HEK293 (cell line): ENCODE results near the gene WWOX.

Source experiments
- GLI4 ChIP-seq: fragments of 450-650 bp; formaldehyde crosslinking; IDR thresholded peaks from 2 replicates; pipeline ENCODE4 v1.5.1; 2016; ENCODE audit warnings: missing biosample characterization, missing genetic modification characterization
- KLF1 ChIP-seq: fragments of 450-650 bp; formaldehyde crosslinking; IDR thresholded peaks from 2 replicates; pipeline ENCODE4 v1.5.1; 2016; ENCODE audit warnings: missing biosample characterization, missing genetic modification characterization
- OSR2 ChIP-seq: fragments of 450-650 bp; formaldehyde crosslinking; IDR thresholded peaks from 2 replicates; pipeline ENCODE4 v1.5.1; 2016; ENCODE audit warnings: missing biosample characterization, missing genetic modification characterization
- ZBTB1 ChIP-seq: fragments of 450-650 bp; formaldehyde crosslinking; IDR thresholded peaks from 2 replicates; pipeline ENCODE4 v1.5.1; 2016; ENCODE audit warnings: missing biosample characterization, missing genetic modification characterization
- ZBTB7A ChIP-seq: fragments of 450-650 bp; formaldehyde crosslinking; IDR thresholded peaks from 2 replicates; pipeline ENCODE4 v1.5.1; 2016; ENCODE audit warnings: low read depth, missing biosample characterization, missing genetic modification characterization
- ZEB2 ChIP-seq: fragments of 450-650 bp; formaldehyde crosslinking; IDR thresholded peaks from 2 replicates; pipeline ENCODE4 v1.5.1; 2016; ENCODE audit warnings: missing biosample characterization, missing genetic modification characterization
- ZNF112 ChIP-seq: fragments of 450-650 bp; formaldehyde crosslinking; IDR thresholded peaks from 2 replicates; pipeline ENCODE4 v1.5.0; 2017; ENCODE audit warnings: missing biosample characterization, missing genetic modification characterization
- ZNF138 ChIP-seq: fragments of 450-650 bp; formaldehyde crosslinking; IDR thresholded peaks from 2 replicates; pipeline ENCODE4 v1.5.1; 2016; ENCODE audit warnings: missing biosample characterization, missing genetic modification characterization, borderline replicate concordance
- ZNF140 ChIP-seq: fragments of 450-650 bp; formaldehyde crosslinking; IDR thresholded peaks from 2 replicates; pipeline ENCODE4 v1.5.1; 2016; ENCODE audit warnings: missing biosample characterization, missing genetic modification characterization
- ZNF148 ChIP-seq: fragments of 450-650 bp; formaldehyde crosslinking; IDR thresholded peaks from 2 replicates; pipeline ENCODE4 v1.5.0; 2017; ENCODE audit warnings: missing biosample characterization, missing genetic modification characterization, borderline replicate concordance
- ZNF16 ChIP-seq: fragments of 450-650 bp; formaldehyde crosslinking; IDR thresholded peaks from 2 replicates; pipeline ENCODE4 v1.5.1; 2016; ENCODE audit warnings: low read depth, missing biosample characterization, missing genetic modification characterization
- ZNF223 ChIP-seq: fragments of 450-650 bp; formaldehyde crosslinking; IDR thresholded peaks from 2 replicates; pipeline ENCODE4 v1.5.1; 2016; ENCODE audit warnings: missing biosample characterization, missing genetic modification characterization
- ZNF24 ChIP-seq: fragments of 450-650 bp; formaldehyde crosslinking; IDR thresholded peaks from 2 replicates; pipeline ENCODE4 v1.5.1; 2016; ENCODE audit warnings: missing biosample characterization, missing genetic modification characterization
- ZNF350 ChIP-seq: fragments of 450-650 bp; formaldehyde crosslinking; IDR thresholded peaks from 2 replicates; pipeline ENCODE4 v1.5.0; 2017; ENCODE audit warnings: missing biosample characterization, mild to moderate bottlenecking, missing genetic modification characterization
- ZNF354C ChIP-seq: fragments of 450-650 bp; formaldehyde crosslinking; IDR thresholded peaks from 2 replicates; pipeline ENCODE4 v1.5.1; 2016; ENCODE audit warnings: missing biosample characterization, missing genetic modification characterization, low read depth, borderline replicate concordance
- ZNF558 ChIP-seq: fragments of 450-650 bp; formaldehyde crosslinking; IDR thresholded peaks from 2 replicates; pipeline ENCODE4 v1.5.1; 2016; ENCODE audit warnings: missing biosample characterization, missing genetic modification characterization
- ZNF623 ChIP-seq: fragments of 450-650 bp; formaldehyde crosslinking; IDR thresholded peaks from 2 replicates; pipeline ENCODE4 v1.5.1; 2016; ENCODE audit warnings: missing biosample characterization, missing genetic modification characterization
- ZNF701 ChIP-seq: fragments of 450-650 bp; formaldehyde crosslinking; IDR thresholded peaks from 2 replicates; pipeline ENCODE4 v1.5.1; 2016; ENCODE audit warnings: missing biosample characterization, missing genetic modification characterization
- TF ChIP-seq, protein P1 (sequence below): fragments of 450-650 bp; formaldehyde crosslinking; conservative IDR thresholded peaks from 2 replicates; pipeline ENCODE4 v1.5.1; 2016; ENCODE audit warnings: low read depth, missing biosample characterization, missing genetic modification characterization
- TF ChIP-seq, protein P2 (sequence below): fragments of 450-650 bp; formaldehyde crosslinking; IDR thresholded peaks from 2 replicates; pipeline ENCODE4 v1.5.1; 2016; ENCODE audit warnings: missing biosample characterization, missing genetic modification characterization, borderline replicate concordance
- TF ChIP-seq, protein P3 (sequence below): sonication (generic); formaldehyde crosslinking; IDR thresholded peaks from 2 replicates; pipeline ENCODE4 v1.8.1; 2022; ENCODE audit warnings: mild to moderate bottlenecking, moderate library complexity, missing genetic modification reagents
- TF ChIP-seq, protein P4 (sequence below): fragments of 450-650 bp; formaldehyde crosslinking; IDR thresholded peaks from 2 replicates; pipeline ENCODE4 v1.5.1; 2016; ENCODE audit warnings: missing biosample characterization, missing genetic modification characterization
- TF ChIP-seq, protein P5 (sequence below): fragments of 450-650 bp; formaldehyde crosslinking; IDR thresholded peaks from 2 replicates; pipeline ENCODE4 v1.5.1; 2016; ENCODE audit warnings: missing biosample characterization, missing genetic modification characterization

WWOX gene

DNA sequence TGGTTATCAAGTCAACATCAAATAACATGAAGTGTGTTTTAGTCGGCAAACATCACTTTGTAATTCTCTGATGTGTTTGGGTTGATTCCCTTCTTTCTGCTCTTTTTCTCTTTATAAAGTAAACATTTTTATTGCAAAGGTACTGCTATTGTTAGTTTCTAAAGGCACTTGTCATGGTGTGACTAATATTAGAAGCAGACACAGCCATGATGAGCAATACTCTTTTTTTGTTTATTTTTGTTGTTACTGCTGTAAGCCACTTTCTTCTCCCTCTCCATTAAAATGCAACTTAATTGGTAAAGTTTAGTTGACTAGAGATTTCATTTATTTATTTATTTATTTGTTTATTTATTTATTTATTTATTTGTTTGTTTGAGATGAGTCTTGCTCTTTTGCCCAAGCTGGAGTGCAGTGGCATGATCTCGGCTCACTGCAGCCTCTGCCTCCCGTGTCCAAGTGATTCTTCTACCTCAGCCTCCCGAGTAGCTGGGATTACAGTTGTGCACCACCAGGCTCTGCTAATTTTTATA is 424.7 kb downstream of the WWOX start (continued):
- TF ChIP-seq, protein P1, sequence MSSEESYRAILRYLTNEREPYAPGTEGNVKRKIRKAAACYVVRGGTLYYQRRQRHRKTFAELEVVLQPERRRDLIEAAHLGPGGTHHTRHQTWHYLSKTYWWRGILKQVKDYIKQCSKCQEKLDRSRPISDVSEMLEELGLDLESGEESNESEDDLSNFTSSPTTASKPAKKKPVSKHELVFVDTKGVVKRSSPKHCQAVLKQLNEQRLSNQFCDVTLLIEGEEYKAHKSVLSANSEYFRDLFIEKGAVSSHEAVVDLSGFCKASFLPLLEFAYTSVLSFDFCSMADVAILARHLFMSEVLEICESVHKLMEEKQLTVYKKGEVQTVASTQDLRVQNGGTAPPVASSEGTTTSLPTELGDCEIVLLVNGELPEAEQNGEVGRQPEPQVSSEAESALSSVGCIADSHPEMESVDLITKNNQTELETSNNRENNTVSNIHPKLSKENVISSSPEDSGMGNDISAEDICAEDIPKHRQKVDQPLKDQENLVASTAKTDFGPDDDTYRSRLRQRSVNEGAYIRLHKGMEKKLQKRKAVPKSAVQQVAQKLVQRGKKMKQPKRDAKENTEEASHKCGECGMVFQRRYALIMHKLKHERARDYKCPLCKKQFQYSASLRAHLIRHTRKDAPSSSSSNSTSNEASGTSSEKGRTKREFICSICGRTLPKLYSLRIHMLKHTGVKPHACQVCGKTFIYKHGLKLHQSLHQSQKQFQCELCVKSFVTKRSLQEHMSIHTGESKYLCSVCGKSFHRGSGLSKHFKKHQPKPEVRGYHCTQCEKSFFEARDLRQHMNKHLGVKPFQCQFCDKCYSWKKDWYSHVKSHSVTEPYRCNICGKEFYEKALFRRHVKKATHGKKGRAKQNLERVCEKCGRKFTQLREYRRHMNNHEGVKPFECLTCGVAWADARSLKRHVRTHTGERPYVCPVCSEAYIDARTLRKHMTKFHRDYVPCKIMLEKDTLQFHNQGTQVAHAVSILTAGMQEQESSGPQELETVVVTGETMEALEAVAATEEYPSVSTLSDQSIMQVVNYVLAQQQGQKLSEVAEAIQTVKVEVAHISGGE = peak; percentile 72; the same call in 1 of the 2 replicates
- TF ChIP-seq ZNF623 (tag by site-specific recombination) (peak; percentile 54), OSR2 (tag by site-specific recombination) (no peak), ZNF16 (tag by site-specific recombination) (no peak), ZNF112 (no peak), ZNF24 (tag by site-specific recombination) (no peak), ZNF138 (peak; percentile 79; the same call in 1 of the 2 replicates), GLI4 (tag by site-specific recombination) (no peak), ZNF223 (tag by site-specific recombination) (no peak), ZEB2 (tag by site-specific recombination) (no peak), ZBTB1 (tag by site-specific recombination) (no peak), ZNF701 (no peak), ZNF354C (tag by site-specific recombination) (0 out of 2 replicates have a peak, but pooled peaks have one; percentile 39), ZBTB7A (tag by site-specific recombination) (no peak), ZNF140 (tag by site-specific recombination) (peak; percentile 82; the same call in 1 of the 2 replicates), ZNF350 (tag by site-specific recombination) (no peak), KLF1 (no peak), ZNF558 (no peak), ZNF148 (tag by site-specific recombination) (no peak)
- TF ChIP-seq, protein P2, sequence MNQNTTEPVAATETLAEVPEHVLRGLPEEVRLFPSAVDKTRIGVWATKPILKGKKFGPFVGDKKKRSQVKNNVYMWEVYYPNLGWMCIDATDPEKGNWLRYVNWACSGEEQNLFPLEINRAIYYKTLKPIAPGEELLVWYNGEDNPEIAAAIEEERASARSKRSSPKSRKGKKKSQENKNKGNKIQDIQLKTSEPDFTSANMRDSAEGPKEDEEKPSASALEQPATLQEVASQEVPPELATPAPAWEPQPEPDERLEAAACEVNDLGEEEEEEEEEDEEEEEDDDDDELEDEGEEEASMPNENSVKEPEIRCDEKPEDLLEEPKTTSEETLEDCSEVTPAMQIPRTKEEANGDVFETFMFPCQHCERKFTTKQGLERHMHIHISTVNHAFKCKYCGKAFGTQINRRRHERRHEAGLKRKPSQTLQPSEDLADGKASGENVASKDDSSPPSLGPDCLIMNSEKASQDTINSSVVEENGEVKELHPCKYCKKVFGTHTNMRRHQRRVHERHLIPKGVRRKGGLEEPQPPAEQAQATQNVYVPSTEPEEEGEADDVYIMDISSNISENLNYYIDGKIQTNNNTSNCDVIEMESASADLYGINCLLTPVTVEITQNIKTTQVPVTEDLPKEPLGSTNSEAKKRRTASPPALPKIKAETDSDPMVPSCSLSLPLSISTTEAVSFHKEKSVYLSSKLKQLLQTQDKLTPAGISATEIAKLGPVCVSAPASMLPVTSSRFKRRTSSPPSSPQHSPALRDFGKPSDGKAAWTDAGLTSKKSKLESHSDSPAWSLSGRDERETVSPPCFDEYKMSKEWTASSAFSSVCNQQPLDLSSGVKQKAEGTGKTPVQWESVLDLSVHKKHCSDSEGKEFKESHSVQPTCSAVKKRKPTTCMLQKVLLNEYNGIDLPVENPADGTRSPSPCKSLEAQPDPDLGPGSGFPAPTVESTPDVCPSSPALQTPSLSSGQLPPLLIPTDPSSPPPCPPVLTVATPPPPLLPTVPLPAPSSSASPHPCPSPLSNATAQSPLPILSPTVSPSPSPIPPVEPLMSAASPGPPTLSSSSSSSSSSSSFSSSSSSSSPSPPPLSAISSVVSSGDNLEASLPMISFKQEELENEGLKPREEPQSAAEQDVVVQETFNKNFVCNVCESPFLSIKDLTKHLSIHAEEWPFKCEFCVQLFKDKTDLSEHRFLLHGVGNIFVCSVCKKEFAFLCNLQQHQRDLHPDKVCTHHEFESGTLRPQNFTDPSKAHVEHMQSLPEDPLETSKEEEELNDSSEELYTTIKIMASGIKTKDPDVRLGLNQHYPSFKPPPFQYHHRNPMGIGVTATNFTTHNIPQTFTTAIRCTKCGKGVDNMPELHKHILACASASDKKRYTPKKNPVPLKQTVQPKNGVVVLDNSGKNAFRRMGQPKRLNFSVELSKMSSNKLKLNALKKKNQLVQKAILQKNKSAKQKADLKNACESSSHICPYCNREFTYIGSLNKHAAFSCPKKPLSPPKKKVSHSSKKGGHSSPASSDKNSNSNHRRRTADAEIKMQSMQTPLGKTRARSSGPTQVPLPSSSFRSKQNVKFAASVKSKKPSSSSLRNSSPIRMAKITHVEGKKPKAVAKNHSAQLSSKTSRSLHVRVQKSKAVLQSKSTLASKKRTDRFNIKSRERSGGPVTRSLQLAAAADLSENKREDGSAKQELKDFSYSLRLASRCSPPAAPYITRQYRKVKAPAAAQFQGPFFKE (tag by site-specific recombination) = no peak
- TF ChIP-seq, protein P3, sequence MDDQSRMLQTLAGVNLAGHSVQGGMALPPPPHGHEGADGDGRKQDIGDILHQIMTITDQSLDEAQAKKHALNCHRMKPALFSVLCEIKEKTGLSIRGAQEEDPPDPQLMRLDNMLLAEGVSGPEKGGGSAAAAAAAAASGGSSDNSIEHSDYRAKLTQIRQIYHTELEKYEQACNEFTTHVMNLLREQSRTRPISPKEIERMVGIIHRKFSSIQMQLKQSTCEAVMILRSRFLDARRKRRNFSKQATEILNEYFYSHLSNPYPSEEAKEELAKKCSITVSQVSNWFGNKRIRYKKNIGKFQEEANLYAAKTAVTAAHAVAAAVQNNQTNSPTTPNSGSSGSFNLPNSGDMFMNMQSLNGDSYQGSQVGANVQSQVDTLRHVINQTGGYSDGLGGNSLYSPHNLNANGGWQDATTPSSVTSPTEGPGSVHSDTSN (CRISPR knock-in tag) = no peak
- TF ChIP-seq, protein P4, sequence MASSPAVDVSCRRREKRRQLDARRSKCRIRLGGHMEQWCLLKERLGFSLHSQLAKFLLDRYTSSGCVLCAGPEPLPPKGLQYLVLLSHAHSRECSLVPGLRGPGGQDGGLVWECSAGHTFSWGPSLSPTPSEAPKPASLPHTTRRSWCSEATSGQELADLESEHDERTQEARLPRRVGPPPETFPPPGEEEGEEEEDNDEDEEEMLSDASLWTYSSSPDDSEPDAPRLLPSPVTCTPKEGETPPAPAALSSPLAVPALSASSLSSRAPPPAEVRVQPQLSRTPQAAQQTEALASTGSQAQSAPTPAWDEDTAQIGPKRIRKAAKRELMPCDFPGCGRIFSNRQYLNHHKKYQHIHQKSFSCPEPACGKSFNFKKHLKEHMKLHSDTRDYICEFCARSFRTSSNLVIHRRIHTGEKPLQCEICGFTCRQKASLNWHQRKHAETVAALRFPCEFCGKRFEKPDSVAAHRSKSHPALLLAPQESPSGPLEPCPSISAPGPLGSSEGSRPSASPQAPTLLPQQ (tag by site-specific recombination) = no peak
- TF ChIP-seq, protein P5, sequence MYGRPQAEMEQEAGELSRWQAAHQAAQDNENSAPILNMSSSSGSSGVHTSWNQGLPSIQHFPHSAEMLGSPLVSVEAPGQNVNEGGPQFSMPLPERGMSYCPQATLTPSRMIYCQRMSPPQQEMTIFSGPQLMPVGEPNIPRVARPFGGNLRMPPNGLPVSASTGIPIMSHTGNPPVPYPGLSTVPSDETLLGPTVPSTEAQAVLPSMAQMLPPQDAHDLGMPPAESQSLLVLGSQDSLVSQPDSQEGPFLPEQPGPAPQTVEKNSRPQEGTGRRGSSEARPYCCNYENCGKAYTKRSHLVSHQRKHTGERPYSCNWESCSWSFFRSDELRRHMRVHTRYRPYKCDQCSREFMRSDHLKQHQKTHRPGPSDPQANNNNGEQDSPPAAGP (tag by site-specific recombination) = no peak
